Dendritic cell treated with granulocyte-macrophage colony-stimulating factor and Interleukin-4, amounts not matched to agents 40 ng/mL and 50 ng/mL, for 4 days (primary cell): Measurements from ENCODE around the gene GPX6.
"Not testable (repeated sequence)": the region's sequence is repeated elsewhere in the genome, so short reads cannot be mapped to it uniquely, and the experiment has no call there.

Experiments
- H3K27ac Mint-ChIP-seq: one replicate; pipeline ENCODE4 v1.8.0; 2022; ENCODE audit warnings: mild to moderate bottlenecking, mixed read lengths
- H3K27me3 Mint-ChIP-seq: one replicate; pipeline ENCODE4 v1.8.0; 2022; ENCODE audit warnings: mild to moderate bottlenecking, mixed read lengths
- H3K36me3 Mint-ChIP-seq: one replicate; pipeline ENCODE4 v1.8.0; 2022; ENCODE audit warnings: low read depth, mixed read lengths
- H3K4me1 Mint-ChIP-seq: one replicate; pipeline ENCODE4 v1.8.0; 2022; ENCODE audit warnings: low read depth, mixed read lengths
- H3K4me3 Mint-ChIP-seq: one replicate; pipeline ENCODE4 v1.8.0; 2022; ENCODE audit warnings: mild to moderate bottlenecking, moderate library complexity, mixed read lengths
- H3K9me3 Mint-ChIP-seq: one replicate; pipeline ENCODE4 v1.8.0; 2022; ENCODE audit warnings: mixed read lengths
- intact Hi-C: fragments of 100-400 bp; cut with micrococcal nuclease; formaldehyde crosslinking; loops from one replicate; pipeline ENCODE4 v1.15.0; 2022

GPX6 gene

DNA sequence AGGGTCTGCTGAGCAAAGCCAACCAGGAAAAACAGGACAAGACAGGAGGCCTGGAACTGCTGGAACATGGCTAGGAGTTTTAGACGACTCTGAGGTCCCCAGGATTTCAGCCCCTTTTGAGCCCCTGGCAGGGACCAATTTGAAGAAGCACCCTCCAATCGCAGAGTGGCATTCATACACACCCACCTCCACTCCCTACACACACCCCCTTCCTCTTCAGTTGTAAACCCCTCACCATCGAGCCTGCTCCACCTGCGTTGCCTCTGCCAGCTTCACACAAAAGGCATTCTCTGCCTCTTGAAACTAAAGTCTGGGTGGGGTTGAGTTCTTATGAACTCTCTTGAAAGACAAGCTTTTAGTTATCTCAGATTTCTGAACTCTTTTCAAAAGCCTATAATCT, at the start of gene GPX6:
GPX6 (minus strand) TSS at position 118 of the 400 bp plus-strand sequence; CDS start at position 68, 50 bp downstream.
- Mint-ChIP-seq H3K4me3 (no peak within 1 kb of the TSS), H3K9me3 (peaks cover 8% of the 10 kb centered on the region), H3K27ac (no peak within 1 kb of the TSS), H3K27me3 (peaks cover 8% of the 10 kb centered on the region), H3K4me1 (no peaks in the 10 kb centered on the region), H3K36me3 (no peaks in the 10 kb centered on the region)
- intact Hi-C loops = no loop called here

GRCh38 chr6:28563430-28564095, 48.0 kb upstream of the GPX6 start:
- no peaks in the 10 kb centered on the region for H3K4me1 Mint-ChIP-seq
- intact Hi-C loops = no loop called here
- peaks cover 3% of the 10 kb centered on the region for H3K27me3 Mint-ChIP-seq
- no peaks in the 10 kb centered on the region for H3K9me3 Mint-ChIP-seq
- H3K27ac Mint-ChIP-seq = no peak overlapping the region
- no peaks in the 10 kb centered on the region for H3K36me3 Mint-ChIP-seq
- no peak overlapping the region for H3K4me3 Mint-ChIP-seq

GRCh38 chr6:28558629-28559028, 43.0 kb upstream of the GPX6 start:
- peaks cover 16% of the 10 kb centered on the region for H3K27me3 Mint-ChIP-seq
- no peaks in the 10 kb centered on the region for H3K36me3 Mint-ChIP-seq
- no peak overlapping the region for H3K27ac Mint-ChIP-seq
- H3K9me3 Mint-ChIP-seq = no peaks in the 10 kb centered on the region
- no peaks in the 10 kb centered on the region for H3K4me1 Mint-ChIP-seq
- intact Hi-C loops = no loop called here
- no peak overlapping the region for H3K4me3 Mint-ChIP-seq

DNA sequence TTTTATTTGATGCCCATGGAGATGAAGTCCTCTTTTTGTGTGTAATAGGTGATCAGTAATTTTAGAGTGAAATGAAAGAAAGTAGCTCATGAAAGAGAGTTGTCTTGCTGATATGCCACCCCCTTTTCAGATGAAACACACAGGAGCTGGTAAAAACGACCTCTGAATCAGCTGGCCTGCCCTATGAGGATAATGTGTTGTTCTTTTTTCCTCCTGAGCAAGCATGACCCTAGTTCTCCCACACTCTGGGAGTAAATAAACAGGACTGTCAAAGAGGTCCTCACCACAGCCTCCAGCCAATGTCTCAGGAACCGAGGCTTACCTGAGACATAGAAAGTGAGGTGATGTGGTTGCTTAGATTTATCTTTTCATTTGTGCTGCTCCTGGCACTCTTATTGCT, 39.5 kb upstream of the GPX6 start:
- no peaks in the 10 kb centered on the region for H3K4me1 Mint-ChIP-seq
- H3K4me3 Mint-ChIP-seq = no peak overlapping the region
- no peaks in the 10 kb centered on the region for H3K9me3 Mint-ChIP-seq
- H3K27ac Mint-ChIP-seq = no peak overlapping the region
- peaks cover 18% of the 10 kb centered on the region for H3K27me3 Mint-ChIP-seq
- no peaks in the 10 kb centered on the region for H3K36me3 Mint-ChIP-seq
- intact Hi-C loops = no loop called here

DNA sequence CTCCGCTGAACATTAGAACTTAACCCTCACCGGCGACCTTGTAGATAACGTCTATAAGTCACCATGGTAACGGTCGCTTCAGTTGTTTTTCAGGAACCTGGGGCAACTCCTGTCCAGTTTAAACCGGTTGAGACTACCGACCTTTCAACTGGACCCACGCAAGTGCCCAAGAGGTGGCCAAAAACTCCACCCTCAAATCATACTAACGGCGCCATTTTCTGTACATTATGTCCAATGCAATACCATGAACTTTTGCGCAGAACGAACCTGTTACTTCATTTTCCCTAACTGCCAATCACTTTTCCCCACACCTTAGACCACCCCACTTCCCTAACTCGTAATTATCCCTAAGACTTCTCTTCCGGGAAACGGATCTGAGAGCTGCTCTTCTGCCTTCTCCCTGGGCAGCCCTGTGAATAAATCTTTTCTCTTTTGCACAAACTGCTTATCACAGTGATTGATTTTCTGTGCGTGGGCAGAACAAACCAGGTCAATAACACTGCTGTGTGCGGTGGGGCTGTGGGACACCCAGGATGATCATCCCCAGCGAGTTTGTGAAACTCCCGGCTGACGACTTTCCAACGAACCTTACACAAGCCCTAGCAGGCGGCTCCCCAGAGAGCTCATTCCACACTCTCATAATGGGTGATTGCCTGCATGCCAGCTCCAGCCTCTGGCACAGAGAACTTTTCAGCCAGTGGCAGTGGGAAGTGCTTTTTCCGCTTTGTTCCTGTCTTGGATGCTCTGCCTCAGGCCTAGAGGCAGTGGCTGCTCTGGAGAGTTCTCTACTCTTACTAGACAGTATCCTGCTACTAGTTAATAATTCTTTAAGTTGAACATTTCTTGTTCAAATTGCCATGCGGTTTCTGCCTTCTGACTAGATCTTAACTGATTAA, 38.6 kb upstream of the GPX6 start:
- H3K9me3 Mint-ChIP-seq = no peaks in the 10 kb centered on the region
- intact Hi-C loops = no loop called here
- no peaks in the 10 kb centered on the region for H3K36me3 Mint-ChIP-seq
- H3K4me3 Mint-ChIP-seq = no peak overlapping the region
- no peak overlapping the region for H3K27ac Mint-ChIP-seq
- no peaks in the 10 kb centered on the region for H3K4me1 Mint-ChIP-seq
- peaks cover 18% of the 10 kb centered on the region for H3K27me3 Mint-ChIP-seq

DNA sequence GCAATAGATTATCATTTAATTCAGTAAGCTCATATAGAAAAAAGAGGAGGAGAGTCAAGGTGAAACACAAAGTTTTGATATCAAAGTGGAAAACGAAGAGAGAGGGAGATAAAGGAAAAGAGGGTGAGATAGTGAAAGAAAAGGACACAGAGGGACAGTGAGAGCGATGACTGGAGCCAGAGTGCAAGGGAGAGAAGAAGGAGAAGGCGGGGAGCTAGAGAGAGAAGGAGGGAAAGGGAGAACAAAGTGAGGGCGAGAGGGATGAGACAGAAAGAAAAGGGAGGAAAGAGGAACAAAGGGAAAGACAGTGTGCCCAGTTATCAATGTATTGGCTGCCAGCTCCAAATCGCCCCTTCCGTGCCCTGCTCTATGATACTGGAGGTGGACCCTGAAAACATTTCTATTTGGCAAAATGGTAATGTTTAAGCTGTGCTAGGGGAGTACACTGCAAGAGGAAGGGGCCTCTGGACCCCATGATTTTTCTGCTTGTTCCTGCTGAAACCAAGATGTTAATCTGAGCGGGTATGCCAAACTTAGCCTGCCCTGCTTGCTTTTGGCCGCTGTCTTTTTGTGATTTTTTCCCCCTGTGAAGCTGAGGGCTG, 37.9 kb upstream of the GPX6 start:
- intact Hi-C loops = no loop called here
- Mint-ChIP-seq H3K27me3 (peaks cover 21% of the 10 kb centered on the region), H3K27ac (no peak overlapping the region), H3K36me3 (no peaks in the 10 kb centered on the region), H3K4me3 (no peak overlapping the region), H3K9me3 (no peaks in the 10 kb centered on the region), H3K4me1 (no peaks in the 10 kb centered on the region)

DNA sequence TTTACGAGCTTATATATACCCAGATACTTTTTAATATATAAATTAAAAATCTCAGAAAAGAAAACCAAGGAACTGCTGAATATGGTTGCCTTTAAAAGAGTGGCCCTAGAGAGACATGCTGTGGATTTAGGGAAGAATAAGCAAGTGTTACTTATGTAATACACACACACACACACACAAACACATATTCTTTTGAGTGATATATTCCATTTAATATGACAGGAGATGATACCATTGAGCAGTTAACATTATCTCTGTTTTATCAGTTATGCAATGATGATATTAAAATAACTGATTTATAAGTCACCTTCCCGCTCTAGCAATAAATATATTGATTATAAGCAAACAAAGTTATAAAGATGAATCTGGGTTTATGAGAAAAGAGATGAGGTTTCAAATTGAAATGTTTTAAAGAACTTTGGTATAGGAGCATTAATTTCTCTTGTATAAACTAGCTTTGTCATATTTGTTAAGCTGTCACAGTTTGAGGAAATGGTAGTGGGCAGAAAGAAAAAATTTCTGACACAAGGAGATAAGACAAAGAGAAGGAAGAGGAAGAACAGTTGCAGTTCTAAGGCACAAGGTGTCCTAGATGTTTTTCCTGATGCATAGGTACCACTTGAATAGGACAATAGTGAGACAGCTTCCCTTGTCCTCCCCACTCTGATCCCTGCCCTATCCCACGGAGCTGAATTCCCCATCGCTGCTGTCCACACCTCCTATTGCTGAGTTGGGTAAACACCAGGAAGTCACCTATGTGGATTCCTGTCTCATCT, 36.5 kb upstream of the GPX6 start:
- intact Hi-C loops = no loop called here
- Mint-ChIP-seq H3K27ac (no peak overlapping the region), H3K4me3 (no peak overlapping the region), H3K4me1 (no peaks in the 10 kb centered on the region), H3K9me3 (no peaks in the 10 kb centered on the region), H3K36me3 (no peaks in the 10 kb centered on the region), H3K27me3 (peaks cover 22% of the 10 kb centered on the region)

- H3K9me3 Mint-ChIP-seq, H3K27ac Mint-ChIP-seq, H3K4me3 Mint-ChIP-seq, H3K36me3 Mint-ChIP-seq, intact Hi-C loops: not testable (repeated sequence)
- Mint-ChIP-seq H3K4me1 (peaks cover 16% of the 10 kb centered on the region), H3K27me3 (peaks cover 34% of the 10 kb centered on the region)
These were observed 31.4 kb upstream of the GPX6 start for GRCh38 chr6:28547003-28547402.

- Mint-ChIP-seq H3K4me3 (no peak overlapping the region), H3K27ac (no peak overlapping the region), H3K27me3 (peaks cover 39% of the 10 kb centered on the region), H3K9me3 (no peaks in the 10 kb centered on the region), H3K36me3 (no peaks in the 10 kb centered on the region), H3K4me1 (peaks cover 16% of the 10 kb centered on the region)
- intact Hi-C loops = no loop called here
These were observed 30.4 kb upstream of the GPX6 start for GRCh38 chr6:28545955-28546354.

- H3K27me3 Mint-ChIP-seq = peaks cover 44% of the 10 kb centered on the region
- no peak overlapping the region for H3K27ac Mint-ChIP-seq
These were observed 28.3 kb upstream of the GPX6 start for GRCh38 chr6:28543651-28544610.

GRCh38 chr6:28542440-28543296, 27.1 kb upstream of the GPX6 start:
- intact Hi-C loops = no loop called here
- H3K27ac Mint-ChIP-seq = no peak overlapping the region
- H3K9me3 Mint-ChIP-seq = no peaks in the 10 kb centered on the region

More at GRCh38 chr6:28543651-28544610, 28.3 kb upstream of the GPX6 start:
- peak overlapping the region; percentile 7 for H3K4me3 Mint-ChIP-seq
- no peaks in the 10 kb centered on the region for H3K36me3 Mint-ChIP-seq
- H3K4me1 Mint-ChIP-seq = peaks cover 16% of the 10 kb centered on the region
- no peaks in the 10 kb centered on the region for H3K9me3 Mint-ChIP-seq
- intact Hi-C loops = no loop called here

DNA sequence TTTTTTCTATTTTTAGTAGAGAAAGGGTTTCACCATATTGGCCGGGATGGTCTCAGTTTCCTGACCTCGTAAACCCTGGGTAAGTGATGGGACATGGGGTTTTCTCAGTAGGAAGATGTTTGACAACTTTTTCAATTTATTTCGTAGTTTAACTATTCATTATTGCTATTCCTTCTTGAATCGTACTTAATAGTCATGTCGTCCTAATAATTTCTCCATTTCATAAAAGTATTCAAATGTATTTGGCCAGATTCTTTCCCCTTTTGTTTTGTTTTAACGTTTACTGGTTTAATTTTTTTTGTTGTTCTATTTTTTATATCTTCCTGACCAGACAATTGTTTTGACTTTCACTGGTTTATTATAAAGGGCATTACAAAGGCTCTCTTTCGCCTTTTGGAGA, 26.4 kb upstream of the GPX6 start:
- intact Hi-C loops = no loop called here
- H3K4me3 Mint-ChIP-seq = no peak overlapping the region
- H3K27me3 Mint-ChIP-seq = peaks cover 59% of the 10 kb centered on the region
- no peaks in the 10 kb centered on the region for H3K9me3 Mint-ChIP-seq
- H3K4me1 Mint-ChIP-seq = peaks cover 16% of the 10 kb centered on the region
- no peaks in the 10 kb centered on the region for H3K36me3 Mint-ChIP-seq
- no peak overlapping the region for H3K27ac Mint-ChIP-seq

More at GRCh38 chr6:28542440-28543296, 27.1 kb upstream of the GPX6 start:
- Mint-ChIP-seq H3K4me1 (peaks cover 16% of the 10 kb centered on the region), H3K27me3 (peaks cover 56% of the 10 kb centered on the region), H3K36me3 (no peaks in the 10 kb centered on the region), H3K4me3 (no peak overlapping the region)
